GM18511 (cell line): ENCODE results near the gene D2HGDH.
"Not testable (repeated sequence)": the region's sequence is repeated elsewhere in the genome, so short reads cannot be mapped to it uniquely, and the experiment has no call there.

Experiments used
- ATAC-seq: cut with Tn5 transposase; IDR thresholded peaks from one replicate; pipeline ENCODE4 v1.9.1; 2021; ENCODE audit warnings: mild to moderate bottlenecking, moderate library complexity; ENCODE audit not compliant: unreplicated experiment

Gene D2HGDH

DNA sequence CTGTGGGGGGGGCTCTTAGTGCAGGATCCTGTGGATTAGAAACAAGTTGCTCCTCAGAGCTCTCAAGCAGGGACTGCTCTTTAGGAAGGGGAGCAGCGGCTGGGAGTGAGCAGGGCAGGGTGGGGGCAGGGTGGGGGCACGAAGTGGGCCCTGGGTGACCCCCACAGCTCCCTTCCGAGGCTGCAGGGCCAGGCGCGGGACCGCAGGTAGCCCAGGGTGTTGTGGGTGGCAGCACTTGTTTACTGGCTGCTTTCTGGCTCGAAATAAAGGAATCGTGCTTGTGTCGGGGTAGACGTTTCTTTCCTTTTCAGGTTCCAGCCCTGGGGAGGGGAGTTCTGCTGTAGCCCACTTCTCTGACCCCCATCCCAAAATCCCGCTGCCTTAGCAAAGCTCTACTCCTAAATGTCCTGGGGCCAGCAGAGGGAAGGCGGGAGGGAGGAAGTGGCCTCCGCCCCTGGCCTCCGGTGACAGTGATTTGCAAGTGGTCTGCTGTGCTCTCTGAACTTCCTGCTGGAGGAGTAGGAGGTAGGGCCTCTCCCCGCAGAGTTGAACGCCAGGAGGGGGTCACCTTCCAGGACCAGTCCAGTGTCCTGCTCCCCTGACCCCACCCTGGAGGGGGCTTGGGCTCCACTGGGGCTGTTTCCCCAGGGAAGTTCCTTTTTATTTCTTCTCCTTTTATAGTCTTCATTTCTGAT lies 82.8 kb downstream of the D2HGDH start:
- no peak for ATAC-seq

GRCh38 chr2:241817821-241818215 lies 83.4 kb downstream of the D2HGDH start:
- ATAC-seq = not testable (repeated sequence)
